Renal cortical epithelial cell (primary cell): Measurements from ENCODE around the gene C1orf216. TPM values are rescaled to one million over a fixed set of nuclear protein-coding genes. Genes with fewer than 3 reads are reported as not detected.
"Not testable (repeated sequence)": the region's sequence is repeated elsewhere in the genome, so short reads cannot be mapped to it uniquely, and the experiment has no call there.

ENCODE experiments used
- DNase-seq: peaks from one replicate; pipeline ENCODE4 v3.0.0-alpha.2; 2011; ENCODE audit warnings: low read depth
- total RNA-seq: library from RNA; depleted of rRNA; stranded (reverse); fragments of >200 nt; gene quantifications from 2 replicates; pipeline ENCODE4 v1.2.3, GENCODE V29; 2014

C1orf216 gene
- total RNA-seq, 1 donor from 2014 or later, result 15.6 TPM

- DNase-seq, result no peak
Measured at GRCh38 chr1:35706846-35707600, 11.7 kb downstream of the C1orf216 start.

- no peak for DNase-seq
Measured at GRCh38 chr1:35702508-35702907, 16.2 kb downstream of the C1orf216 start.

- DNase-seq, result not testable (repeated sequence)
Measured at GRCh38 chr1:35699152-35699551, 19.5 kb downstream of the C1orf216 start.

GRCh38 chr1:35692317-35692716, 26.4 kb downstream of the C1orf216 start:
- no peak for DNase-seq

- no peak for DNase-seq
Measured at GRCh38 chr1:35691571-35692220, 27.0 kb downstream of the C1orf216 start.

- no peak for DNase-seq
Measured at GRCh38 chr1:35691080-35691479, 27.6 kb downstream of the C1orf216 start.

GRCh38 chr1:35690103-35690502, 28.6 kb downstream of the C1orf216 start:
- DNase-seq, result not testable (repeated sequence)

GRCh38 chr1:35688161-35688560, 30.5 kb downstream of the C1orf216 start:
- no peak for DNase-seq

- no peak for DNase-seq
Measured at GRCh38 chr1:35683012-35683411, 35.7 kb downstream of the C1orf216 start.

- no peak for DNase-seq
Measured at GRCh38 chr1:35680271-35680670, 38.4 kb downstream of the C1orf216 start.

- peak; percentile 72 for DNase-seq
Measured at GRCh38 chr1:35675773-35676172, 42.9 kb downstream of the C1orf216 start.

- no peak for DNase-seq
Measured at GRCh38 chr1:35674111-35674510, 44.6 kb downstream of the C1orf216 start.

GRCh38 chr1:35672116-35672515, 46.6 kb downstream of the C1orf216 start:
- DNase-seq, result no peak

- DNase-seq, result no peak
Measured at GRCh38 chr1:35668506-35668905, 50.2 kb downstream of the C1orf216 start.

- no peak for DNase-seq
Measured at GRCh38 chr1:35666916-35667315, 51.8 kb downstream of the C1orf216 start.

- DNase-seq, result no peak
Measured at GRCh38 chr1:35666216-35666615, 52.5 kb downstream of the C1orf216 start.

Other genes with a start within 250 kb of the C1orf216 start
- gene KIAA0319L, start 161.5 kb downstream of the C1orf216 start, total RNA-seq, result 49.1 and 113 TPM in 2 replicates
- gene NCDN, start 161.1 kb downstream of the C1orf216 start, total RNA-seq, result 10.9 and 40.3 TPM in 2 replicates
- gene TFAP2E, start 145.6 kb downstream of the C1orf216 start, total RNA-seq, result 0.35 and 1.4 TPM in 2 replicates
- gene PSMB2, start 77.4 kb downstream of the C1orf216 start, total RNA-seq, result 29.9 and 31.5 TPM in 2 replicates
- gene CLSPN, start 51.1 kb upstream of the C1orf216 start, total RNA-seq, result 1.4 and 14.9 TPM in 2 replicates
- gene AGO4, start 89.1 kb upstream of the C1orf216 start, total RNA-seq, result 12.5 and 19.9 TPM in 2 replicates
- 4.9 and 17.9 TPM in 2 replicates for gene AGO1, start 164.3 kb upstream of the C1orf216 start, total RNA-seq
- 5.0 and 26.1 TPM in 2 replicates for gene AGO3, start 212.2 kb upstream of the C1orf216 start, total RNA-seq